GM18502 (cell line): Measurements from ENCODE around the gene DEFB128.

Experiments used
- ATAC-seq: cut with Tn5 transposase; IDR thresholded peaks from one replicate; pipeline ENCODE4 v1.9.1; 2021; ENCODE audit warnings: mild to moderate bottlenecking; ENCODE audit not compliant: unreplicated experiment, poor library complexity

The DEFB128 gene

GRCh38 chr20:164618-165017, 24.9 kb downstream of the DEFB128 start:
- ATAC-seq, result no peak

GRCh38 chr20:157154-157553, 32.4 kb downstream of the DEFB128 start, which contains the start of gene DEFB127:
DEFB127 (plus strand) TSS chr20:157454; CDS start chr20:157545, 91 bp downstream.
- no peak for ATAC-seq

- no peak for ATAC-seq
These were observed 37.4 kb downstream of the DEFB128 start for GRCh38 chr20:152131-152530.

- no peak for ATAC-seq
These were observed 43.6 kb downstream of the DEFB128 start for GRCh38 chr20:145877-146276.

- no peak for ATAC-seq
These were observed 47.2 kb downstream of the DEFB128 start, which contains the start of gene DEFB126 for GRCh38 chr20:142290-142689. DEFB126 (plus strand) TSS chr20:142590; CDS start chr20:142629, 39 bp downstream.
